ENCODE data around the gene TRMT11. TPM values are rescaled to one million over a fixed set of nuclear protein-coding genes. Genes with fewer than 3 reads are reported as not detected.
"Not testable (repeated sequence)": the region's sequence is repeated elsewhere in the genome, so short reads cannot be mapped to it uniquely, and the experiment has no call there.

Gene TRMT11
- total and polyA plus RNA-seq, 10 of the 15 experiments (the other 5 are each of a cell fraction or from before 2014, with no cell fraction given): 34.0 to 81.1 (median 43.7) TPM

- TF ChIP-seq POU2F2 (IDR thresholded peaks at IDR 0.05; ENCODE audit: borderline replicate concordance, low read depth, low read length) (no peak), CBX5 (IDR thresholded peaks at IDR 0.05; ENCODE audit: low read depth) (no peak), MYB (IDR thresholded peaks at IDR 0.05; ENCODE audit: borderline replicate concordance, low read depth, low read length) (no peak), GATAD2B (conservative IDR thresholded peaks at IDR 0.05; ENCODE audit: low read depth) (no peak), SRF (IDR thresholded peaks at IDR 0.05; ENCODE audit: low read depth in 2 of 2, low read length in 2 of 2) (no peak), YBX1 (IDR thresholded peaks at IDR 0.05) (no peak), CREM (IDR thresholded peaks at IDR 0.05; ENCODE audit: low read depth) (no peak)
Observed at GRCh38 chr6:125970760-125971159, 15.6 kb upstream of the TRMT11 start (continued).

- in situ Hi-C loops (cut with MboI): loop anchor here (5.0 kb wide), 1 partner anchor 660 kb away; no protein-coding TSS in a partner anchor
- FAIRE-seq; DNase-seq (ENCODE audit: low read depth, low spot score); H3K4me1 ChIP-seq (ENCODE audit: control insufficient read depth, insufficient read depth, low read length); BruUV-seq (replicated peaks); H3K9ac ChIP-seq (ENCODE audit: control insufficient read depth, insufficient read depth, low read length); H3K27ac ChIP-seq (ENCODE audit: control insufficient read depth, insufficient read depth); H3K9me3 ChIP-seq (replicated peaks; ENCODE audit: control insufficient read depth, insufficient read depth, low read length); H2AFZ ChIP-seq (ENCODE audit: control insufficient read depth, low read depth, low read length); ATAC-seq; H3K4me2 ChIP-seq (ENCODE audit: control insufficient read depth, insufficient read depth); H3K27me3 ChIP-seq (replicated peaks in 1 of 2; ENCODE audit: control insufficient read depth in 2 of 2, insufficient read depth in 2 of 2, low read length in 1 of 2); H3K79me2 ChIP-seq (ENCODE audit: control insufficient read depth, insufficient read depth, low read length); H3K4me3 ChIP-seq; H3K36me3 ChIP-seq (ENCODE audit: control insufficient read depth in 2 of 2, insufficient read depth in 2 of 2, low read length in 1 of 2); H4K20me1 ChIP-seq (ENCODE audit: control insufficient read depth, insufficient read depth); intact Hi-C loops (cut with micrococcal nuclease; ENCODE audit: unreplicated experiment): not testable (repeated sequence)
- ChIA-PET CTCF (interaction anchor here (4.0 to 8.2 kb wide), 4 partner anchors 12 to 191 kb away, joined by 40 to 183 read pairs (median 42); partner anchors contain the start of genes HINT3, NCOA7 and TRMT11), POLR2A (interaction anchor here (0.6 kb wide), 1 partner anchor 1086 kb away, joined by 3 read pairs; no protein-coding TSS in a partner anchor), RAD21 (ENCODE audit: unreplicated experiment) (interaction anchor here (1.1 to 1.5 kb wide), 2 partner anchors 11 to 192 kb away, joined by 3 to 4 read pairs; no protein-coding TSS in a partner anchor), SMC1A (ENCODE audit: uncharacterized antibody, unreplicated experiment) (interaction anchor here (2.0 to 3.3 kb wide), 3 partner anchors 15 to 182 kb away, joined by 6 to 33 read pairs (median 27); partner anchors contain the start of genes HINT3 and NCOA7)
- WGBS (ENCODE audit: insufficient coverage, insufficient replicate concordance, low lambda C conversion rate, missing lambda C conversion rate): 100% methylated on average over 1 of the region's 1 CpG
Observed at GRCh38 chr6:125972478-125972877, 13.9 kb upstream of the TRMT11 start.
